HepG2 (cell line): ENCODE results near the gene LAMTOR1. TPM values are rescaled to one million over a fixed set of nuclear protein-coding genes. Genes with fewer than 3 reads are reported as not detected.

ENCODE experiments used
- EEA1 ChIP-seq: sonication (generic); formaldehyde crosslinking; IDR thresholded peaks from 2 replicates; pipeline ENCODE4 v1.5.1; 2020; ENCODE audit warnings: mild to moderate bottlenecking, missing genetic modification reagents, borderline replicate concordance
- FOSL2 ChIP-seq: sonication (generic); formaldehyde crosslinking; IDR thresholded peaks from 2 replicates; pipeline ENCODE4 v1.4.0; 2020; ENCODE audit warnings: missing genetic modification reagents
- KMT2A ChIP-seq: sonication (generic); formaldehyde crosslinking; IDR thresholded peaks from 2 replicates; pipeline ENCODE4 v1.4.0; 2020; ENCODE audit warnings: missing genetic modification reagents
- MYNN ChIP-seq: sonication (generic); formaldehyde crosslinking; IDR thresholded peaks from 2 replicates; pipeline ENCODE4 v1.4.0; 2020; ENCODE audit warnings: mild to moderate bottlenecking, low read depth, missing genetic modification reagents
- NR0B2 ChIP-seq: sonication (generic); formaldehyde crosslinking; IDR thresholded peaks from 2 replicates; pipeline ENCODE4 v1.4.0; 2020; ENCODE audit warnings: mild to moderate bottlenecking, missing genetic modification reagents
- NR2F2 ChIP-seq: IDR thresholded peaks from 2 replicates; pipeline ENCODE4 v1.6.1; 2012; ENCODE audit warnings: low read depth, inconsistent platforms, borderline replicate concordance
- SKIL ChIP-seq: sonication (generic); formaldehyde crosslinking; IDR thresholded peaks from 2 replicates; pipeline ENCODE4 v1.8.0; 2022; ENCODE audit warnings: missing genetic modification reagents, mild to moderate bottlenecking, moderate library complexity, borderline replicate concordance
- SRY ChIP-seq: sonication (generic); formaldehyde crosslinking; IDR thresholded peaks from 2 replicates; pipeline ENCODE4 v1.8.0; 2022; ENCODE audit warnings: mild to moderate bottlenecking, missing genetic modification reagents
- TCF12 ChIP-seq, 2 experiments: fragments of 450-650 bp in 1 of 2; sonication (generic) in 1 of 2; formaldehyde crosslinking in 1 of 2; IDR thresholded peaks; 2 replicates each; pipeline versions ENCODE4 v1.6.1 to v1.8.0; 2017 to 2022; ENCODE audit warnings: antibody characterized with exemption in 1 of 2, mild to moderate bottlenecking in 1 of 2, missing genetic modification reagents in 1 of 2, moderate library complexity in 1 of 2
- TCF7 ChIP-seq: sonication (generic); IDR thresholded peaks from 2 replicates; pipeline ENCODE4 v1.6.1; 2016; ENCODE audit warnings: antibody characterized with exemption, low read depth
- WIZ ChIP-seq: sonication (generic); formaldehyde crosslinking; IDR thresholded peaks from 2 replicates; pipeline ENCODE4 v1.5.1; 2020; ENCODE audit warnings: mild to moderate bottlenecking, missing genetic modification reagents
- ZFP62 ChIP-seq: sonication (generic); formaldehyde crosslinking; IDR thresholded peaks from 2 replicates; pipeline ENCODE4 v1.4.0; 2020; ENCODE audit warnings: missing genetic modification reagents
- ZNF329 ChIP-seq: sonication (generic); formaldehyde crosslinking; IDR thresholded peaks from 2 replicates; pipeline ENCODE4 v1.9.0; 2021; ENCODE audit warnings: low read depth, mild to moderate bottlenecking, missing genetic modification reagents
- polyA plus RNA-seq, 8 experiments: library from polyadenylated mRNA; depleted of rRNA in 3 of 8; stranded (reverse) in 7 of 8; unstranded in 1 of 8; fragments of >200 nt; fragmentation: Illumina TruSeq in 4 of 8; extraction: Trizol in 4 of 8; gene quantifications; 2 replicates each; pipeline versions ENCODE4 v1.2.1 to v1.2.3, GENCODE V29; 2011 to 2016; ENCODE audit warnings: low read depth in 4 of 8, missing spikeins in 1 of 8, mixed read lengths in 1 of 8; ENCODE audit not compliant: insufficient read depth in 1 of 8
- total RNA-seq, 5 experiments: library from RNA; depleted of rRNA; stranded (reverse); fragments of >200 nt; fragmentation: Illumina TruSeq; extraction: Trizol; gene quantifications; 2 replicates each; pipeline ENCODE4 v1.2.3, GENCODE V29; 2016; ENCODE audit warnings: low read depth in 1 of 5
- TF ChIP-seq, protein P1 (sequence below): sonication (generic); formaldehyde crosslinking; IDR thresholded peaks from 2 replicates; pipeline ENCODE4 v1.5.1; 2020; ENCODE audit warnings: mild to moderate bottlenecking, missing genetic modification reagents, moderate library complexity
- TF ChIP-seq, protein P2 (sequence below): sonication (generic); formaldehyde crosslinking; IDR thresholded peaks from 2 replicates; pipeline ENCODE4 v1.4.0; 2020; ENCODE audit warnings: missing genetic modification reagents
- TF ChIP-seq, protein P3 (sequence below): sonication (generic); formaldehyde crosslinking; IDR thresholded peaks from 2 replicates; pipeline ENCODE4; 2020; ENCODE audit warnings: missing genetic modification reagents, mild to moderate bottlenecking, borderline replicate concordance

The LAMTOR1 gene
- total and polyA plus RNA-seq, 2 of the 13 experiments (the other 11 are each of a cell fraction or from before 2014, with no cell fraction given) = 60.4 to 66.0 TPM

- TF ChIP-seq, protein P1, sequence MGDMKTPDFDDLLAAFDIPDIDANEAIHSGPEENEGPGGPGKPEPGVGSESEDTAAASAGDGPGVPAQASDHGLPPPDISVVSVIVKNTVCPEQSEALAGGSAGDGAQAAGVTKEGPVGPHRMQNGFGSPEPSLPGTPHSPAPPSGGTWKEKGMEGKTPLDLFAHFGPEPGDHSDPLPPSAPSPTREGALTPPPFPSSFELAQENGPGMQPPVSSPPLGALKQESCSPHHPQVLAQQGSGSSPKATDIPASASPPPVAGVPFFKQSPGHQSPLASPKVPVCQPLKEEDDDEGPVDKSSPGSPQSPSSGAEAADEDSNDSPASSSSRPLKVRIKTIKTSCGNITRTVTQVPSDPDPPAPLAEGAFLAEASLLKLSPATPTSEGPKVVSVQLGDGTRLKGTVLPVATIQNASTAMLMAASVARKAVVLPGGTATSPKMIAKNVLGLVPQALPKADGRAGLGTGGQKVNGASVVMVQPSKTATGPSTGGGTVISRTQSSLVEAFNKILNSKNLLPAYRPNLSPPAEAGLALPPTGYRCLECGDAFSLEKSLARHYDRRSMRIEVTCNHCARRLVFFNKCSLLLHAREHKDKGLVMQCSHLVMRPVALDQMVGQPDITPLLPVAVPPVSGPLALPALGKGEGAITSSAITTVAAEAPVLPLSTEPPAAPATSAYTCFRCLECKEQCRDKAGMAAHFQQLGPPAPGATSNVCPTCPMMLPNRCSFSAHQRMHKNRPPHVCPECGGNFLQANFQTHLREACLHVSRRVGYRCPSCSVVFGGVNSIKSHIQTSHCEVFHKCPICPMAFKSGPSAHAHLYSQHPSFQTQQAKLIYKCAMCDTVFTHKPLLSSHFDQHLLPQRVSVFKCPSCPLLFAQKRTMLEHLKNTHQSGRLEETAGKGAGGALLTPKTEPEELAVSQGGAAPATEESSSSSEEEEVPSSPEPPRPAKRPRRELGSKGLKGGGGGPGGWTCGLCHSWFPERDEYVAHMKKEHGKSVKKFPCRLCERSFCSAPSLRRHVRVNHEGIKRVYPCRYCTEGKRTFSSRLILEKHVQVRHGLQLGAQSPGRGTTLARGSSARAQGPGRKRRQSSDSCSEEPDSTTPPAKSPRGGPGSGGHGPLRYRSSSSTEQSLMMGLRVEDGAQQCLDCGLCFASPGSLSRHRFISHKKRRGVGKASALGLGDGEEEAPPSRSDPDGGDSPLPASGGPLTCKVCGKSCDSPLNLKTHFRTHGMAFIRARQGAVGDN = peak; percentile 71
- TF ChIP-seq EEA1 (no peak), TCF7 (no peak), ZFP62 (CRISPR knock-in tag) (no peak), SKIL (CRISPR knock-in tag) (no peak), ZNF329 (no peak), FOSL2 (CRISPR knock-in tag) (peak; percentile 36), WIZ (no peak), SRY (CRISPR knock-in tag) (peak; percentile 29), KMT2A (CRISPR knock-in tag) (peak; percentile 27; the same call in 1 of the 2 replicates), NR0B2 (CRISPR knock-in tag) (0 out of 2 replicates have a peak, but pooled peaks have one; percentile 33), TCF12 (IDR thresholded peaks at IDR 0.05) (no peak), TCF12 (CRISPR knock-in tag; IDR thresholded peaks at IDR 0.05) (no peak), NR2F2 (0 out of 2 replicates have a peak, but pooled peaks have one; percentile 23), MYNN (CRISPR knock-in tag) (no peak)
- TF ChIP-seq, protein P2, sequence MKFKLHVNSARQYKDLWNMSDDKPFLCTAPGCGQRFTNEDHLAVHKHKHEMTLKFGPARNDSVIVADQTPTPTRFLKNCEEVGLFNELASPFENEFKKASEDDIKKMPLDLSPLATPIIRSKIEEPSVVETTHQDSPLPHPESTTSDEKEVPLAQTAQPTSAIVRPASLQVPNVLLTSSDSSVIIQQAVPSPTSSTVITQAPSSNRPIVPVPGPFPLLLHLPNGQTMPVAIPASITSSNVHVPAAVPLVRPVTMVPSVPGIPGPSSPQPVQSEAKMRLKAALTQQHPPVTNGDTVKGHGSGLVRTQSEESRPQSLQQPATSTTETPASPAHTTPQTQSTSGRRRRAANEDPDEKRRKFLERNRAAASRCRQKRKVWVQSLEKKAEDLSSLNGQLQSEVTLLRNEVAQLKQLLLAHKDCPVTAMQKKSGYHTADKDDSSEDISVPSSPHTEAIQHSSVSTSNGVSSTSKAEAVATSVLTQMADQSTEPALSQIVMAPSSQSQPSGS (CRISPR knock-in tag) = peak; percentile 49
- TF ChIP-seq, protein P3, sequence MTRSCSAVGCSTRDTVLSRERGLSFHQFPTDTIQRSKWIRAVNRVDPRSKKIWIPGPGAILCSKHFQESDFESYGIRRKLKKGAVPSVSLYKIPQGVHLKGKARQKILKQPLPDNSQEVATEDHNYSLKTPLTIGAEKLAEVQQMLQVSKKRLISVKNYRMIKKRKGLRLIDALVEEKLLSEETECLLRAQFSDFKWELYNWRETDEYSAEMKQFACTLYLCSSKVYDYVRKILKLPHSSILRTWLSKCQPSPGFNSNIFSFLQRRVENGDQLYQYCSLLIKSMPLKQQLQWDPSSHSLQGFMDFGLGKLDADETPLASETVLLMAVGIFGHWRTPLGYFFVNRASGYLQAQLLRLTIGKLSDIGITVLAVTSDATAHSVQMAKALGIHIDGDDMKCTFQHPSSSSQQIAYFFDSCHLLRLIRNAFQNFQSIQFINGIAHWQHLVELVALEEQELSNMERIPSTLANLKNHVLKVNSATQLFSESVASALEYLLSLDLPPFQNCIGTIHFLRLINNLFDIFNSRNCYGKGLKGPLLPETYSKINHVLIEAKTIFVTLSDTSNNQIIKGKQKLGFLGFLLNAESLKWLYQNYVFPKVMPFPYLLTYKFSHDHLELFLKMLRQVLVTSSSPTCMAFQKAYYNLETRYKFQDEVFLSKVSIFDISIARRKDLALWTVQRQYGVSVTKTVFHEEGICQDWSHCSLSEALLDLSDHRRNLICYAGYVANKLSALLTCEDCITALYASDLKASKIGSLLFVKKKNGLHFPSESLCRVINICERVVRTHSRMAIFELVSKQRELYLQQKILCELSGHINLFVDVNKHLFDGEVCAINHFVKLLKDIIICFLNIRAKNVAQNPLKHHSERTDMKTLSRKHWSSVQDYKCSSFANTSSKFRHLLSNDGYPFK = peak; percentile 72; the same call in 1 of the 2 replicates
Measured at GRCh38 chr11:72080326-72081183, 22.5 kb downstream of the LAMTOR1 start, which contains the start of the genes LRRC51 and NUMA1 (continued).
